GM12874 (cell line): ENCODE results near the gene FGF18.

Experiments
- CTCF ChIP-seq: IDR thresholded peaks from 2 replicates; pipeline ENCODE4 v1.5.1; 2011; ENCODE audit warnings: low read depth, mild to moderate bottlenecking, control low read depth, low read length, moderate library complexity; ENCODE audit not compliant: insufficient read depth

FGF18 gene

GRCh38 chr5:171432583-171433351, 13.3 kb downstream of the FGF18 start:
- no peak for TF ChIP-seq CTCF

- no peak for TF ChIP-seq CTCF
Observed at GRCh38 chr5:171433352-171433698, 13.9 kb downstream of the FGF18 start.

GRCh38 chr5:171433982-171434676, 14.7 kb downstream of the FGF18 start:
- no peak for TF ChIP-seq CTCF

GRCh38 chr5:171434874-171435273, 15.4 kb downstream of the FGF18 start:
- TF ChIP-seq CTCF, result no peak

- TF ChIP-seq CTCF, result no peak
Observed at GRCh38 chr5:171435908-171436307, 16.5 kb downstream of the FGF18 start.

GRCh38 chr5:171436804-171437285, 17.4 kb downstream of the FGF18 start:
- TF ChIP-seq CTCF, result no peak

GRCh38 chr5:171437286-171437821, 17.9 kb downstream of the FGF18 start:
- no peak for TF ChIP-seq CTCF
